NCI-H774 (cell line): ENCODE results near the gene HPCA.

Source experiments
- DNase-seq: peaks from one replicate; lab custom pipeline; 2025; lab: John Stamatoyannopoulos, UW

Gene HPCA

GRCh38 chr1:32890516-32891240 is 4.4 kb downstream of the HPCA start:
- DNase-seq = no peak

GRCh38 chr1:32891241-32891570 is 4.9 kb downstream of the HPCA start:
- no peak for DNase-seq

GRCh38 chr1:32891630-32892029 is 5.3 kb downstream of the HPCA start:
- DNase-seq = no peak

GRCh38 chr1:32892368-32893197 is 6.3 kb downstream of the HPCA start:
- DNase-seq = peak; percentile 81

GRCh38 chr1:32893198-32894018 is 7.1 kb downstream of the HPCA start:
- DNase-seq = peak; percentile 75

GRCh38 chr1:32894019-32894600 is 7.8 kb downstream of the HPCA start:
- DNase-seq = no peak

- no peak for DNase-seq
Observed at GRCh38 chr1:32894681-32895080, 8.4 kb downstream of the HPCA start.

- DNase-seq = no peak
Observed at GRCh38 chr1:32895325-32896215, 9.3 kb downstream of the HPCA start.

GRCh38 chr1:32896451-32896850 is 10.2 kb downstream of the HPCA start:
- no peak for DNase-seq

GRCh38 chr1:32897082-32898049 is 11.1 kb downstream of the HPCA start:
- DNase-seq = no peak

GRCh38 chr1:32898056-32898455 is 11.8 kb downstream of the HPCA start:
- DNase-seq = no peak

- no peak for DNase-seq
Observed at GRCh38 chr1:32898958-32899357, 12.7 kb downstream of the HPCA start.

- DNase-seq = no peak
Observed at GRCh38 chr1:32899586-32900296, 13.4 kb downstream of the HPCA start.

GRCh38 chr1:32900371-32900955 is 14.2 kb downstream of the HPCA start:
- no peak for DNase-seq

GRCh38 chr1:32900956-32901822 is 14.9 kb downstream of the HPCA start, which contains the start of gene TMEM54:
TMEM54 (minus strand) TSS chr1:32901389; CDS start chr1:32901238, 151 bp downstream.
- peak; percentile 73 for DNase-seq

- no peak for DNase-seq
Observed at GRCh38 chr1:32901823-32902534, 15.7 kb downstream of the HPCA start.

- no peak for DNase-seq
Observed at GRCh38 chr1:32902535-32902920, 16.2 kb downstream of the HPCA start.
